GM06990 (cell line): ENCODE measurements around the gene CR2.

Experiments used
- DNase-seq: peaks from one replicate; pipeline ENCODE4 v3.0.0-alpha.2; 2011; ENCODE audit not compliant: insufficient read length; ENCODE audit errors: extremely low read depth
- H3K27me3 ChIP-seq: replicated peaks from 2 replicates; pipeline ENCODE4 v1.6.0; 2011; ENCODE audit warnings: low read length; ENCODE audit not compliant: control insufficient read depth, insufficient read depth
- H3K36me3 ChIP-seq: 2 replicates; pipeline ENCODE4 v1.5.1; 2011; ENCODE audit warnings: low read length; ENCODE audit not compliant: control insufficient read depth, insufficient read depth
- H3K4me3 ChIP-seq: replicated peaks from 2 replicates; pipeline ENCODE4 v1.5.1; 2011; ENCODE audit warnings: low read depth, mild to moderate bottlenecking, control low read depth, low read length
- TF ChIP-seq, protein P1 (sequence below): IDR thresholded peaks from 2 replicates; pipeline ENCODE4 v1.5.1; 2011; ENCODE audit warnings: low read length, control low read depth, mild to moderate bottlenecking, inconsistent platforms; ENCODE audit not compliant: insufficient read depth, poor library complexity, severe bottlenecking

Gene CR2

DNA sequence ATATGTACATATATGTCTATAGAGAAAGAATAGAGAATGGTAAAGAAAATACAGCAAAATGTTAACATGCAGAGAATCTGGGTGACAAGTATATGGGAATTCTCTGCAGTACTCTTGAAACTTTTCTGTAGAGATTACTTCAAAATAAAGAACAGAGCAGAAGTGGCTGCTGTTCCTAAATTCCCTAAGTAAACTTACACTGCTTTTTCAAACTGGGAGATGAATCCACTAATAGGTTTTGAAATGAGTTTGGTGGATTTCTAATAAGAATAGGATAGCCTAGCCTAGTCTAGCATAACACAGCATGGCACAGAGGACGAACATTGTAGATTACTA is 450 bp upstream of the CR2 start:
- Histone ChIP-seq H3K27me3 (no peaks in the 10 kb centered on the region), H3K36me3 (no peaks in the 10 kb centered on the region), H3K4me3 (peak overlapping the region; percentile 81)
- TF ChIP-seq, protein P1, sequence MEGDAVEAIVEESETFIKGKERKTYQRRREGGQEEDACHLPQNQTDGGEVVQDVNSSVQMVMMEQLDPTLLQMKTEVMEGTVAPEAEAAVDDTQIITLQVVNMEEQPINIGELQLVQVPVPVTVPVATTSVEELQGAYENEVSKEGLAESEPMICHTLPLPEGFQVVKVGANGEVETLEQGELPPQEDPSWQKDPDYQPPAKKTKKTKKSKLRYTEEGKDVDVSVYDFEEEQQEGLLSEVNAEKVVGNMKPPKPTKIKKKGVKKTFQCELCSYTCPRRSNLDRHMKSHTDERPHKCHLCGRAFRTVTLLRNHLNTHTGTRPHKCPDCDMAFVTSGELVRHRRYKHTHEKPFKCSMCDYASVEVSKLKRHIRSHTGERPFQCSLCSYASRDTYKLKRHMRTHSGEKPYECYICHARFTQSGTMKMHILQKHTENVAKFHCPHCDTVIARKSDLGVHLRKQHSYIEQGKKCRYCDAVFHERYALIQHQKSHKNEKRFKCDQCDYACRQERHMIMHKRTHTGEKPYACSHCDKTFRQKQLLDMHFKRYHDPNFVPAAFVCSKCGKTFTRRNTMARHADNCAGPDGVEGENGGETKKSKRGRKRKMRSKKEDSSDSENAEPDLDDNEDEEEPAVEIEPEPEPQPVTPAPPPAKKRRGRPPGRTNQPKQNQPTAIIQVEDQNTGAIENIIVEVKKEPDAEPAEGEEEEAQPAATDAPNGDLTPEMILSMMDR, result no peak
- DNase-seq, result no peak

DNA sequence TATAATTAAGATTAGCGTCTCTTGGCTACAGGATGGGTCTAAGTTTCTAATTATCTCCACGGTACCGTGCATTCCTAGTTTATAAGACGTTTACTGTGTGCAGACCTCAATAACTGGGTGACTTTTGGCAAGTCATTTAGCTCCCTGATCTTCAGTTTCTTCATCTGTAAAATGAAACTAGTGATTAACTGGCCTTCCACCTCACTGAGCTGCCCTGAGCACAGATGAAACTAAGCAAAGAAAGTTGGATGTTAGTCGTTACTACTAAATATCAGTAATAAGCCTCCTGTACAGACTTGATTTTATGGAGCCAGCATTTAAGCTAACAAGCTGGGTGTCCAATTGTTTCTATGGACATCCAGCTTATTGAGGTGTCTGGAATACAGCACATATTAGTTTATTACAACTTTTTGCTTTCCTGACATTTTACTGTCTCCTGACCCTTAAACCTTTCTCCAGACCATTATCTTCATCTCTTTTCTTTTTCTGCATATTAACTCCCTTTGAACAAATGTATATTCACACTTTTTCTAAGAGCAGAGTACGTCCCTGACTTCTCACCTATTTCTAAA is 1.1 kb downstream of the CR2 start:
- Histone ChIP-seq H3K27me3 (no peaks in the 10 kb centered on the region), H3K4me3 (peak overlapping the region; percentile 81), H3K36me3 (no peaks in the 10 kb centered on the region)
- DNase-seq, result no peak
- TF ChIP-seq, protein P1, result no peak

DNA sequence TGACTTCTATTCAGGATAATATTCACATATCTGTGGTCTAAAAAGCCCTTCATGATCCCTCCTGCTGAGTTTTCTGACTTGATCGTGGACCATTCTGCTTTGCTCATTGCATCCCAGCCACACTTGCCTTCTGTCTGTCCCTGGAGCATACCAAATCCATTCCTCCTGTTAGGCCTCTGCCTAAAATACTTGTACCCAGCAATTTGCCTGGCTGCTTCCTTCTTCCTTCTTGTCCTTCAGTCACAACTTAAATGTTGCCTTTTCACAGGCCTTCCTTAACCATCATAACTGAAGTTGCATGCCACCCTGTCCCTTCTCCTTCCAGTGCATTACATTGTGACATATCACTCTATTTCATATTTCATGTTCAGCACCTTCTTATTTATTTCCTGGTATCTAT is 4.3 kb downstream of the CR2 start:
- Histone ChIP-seq H3K4me3 (no peak overlapping the region), H3K27me3 (no peaks in the 10 kb centered on the region), H3K36me3 (no peaks in the 10 kb centered on the region)
- TF ChIP-seq, protein P1, result no peak
- no peak for DNase-seq

DNA sequence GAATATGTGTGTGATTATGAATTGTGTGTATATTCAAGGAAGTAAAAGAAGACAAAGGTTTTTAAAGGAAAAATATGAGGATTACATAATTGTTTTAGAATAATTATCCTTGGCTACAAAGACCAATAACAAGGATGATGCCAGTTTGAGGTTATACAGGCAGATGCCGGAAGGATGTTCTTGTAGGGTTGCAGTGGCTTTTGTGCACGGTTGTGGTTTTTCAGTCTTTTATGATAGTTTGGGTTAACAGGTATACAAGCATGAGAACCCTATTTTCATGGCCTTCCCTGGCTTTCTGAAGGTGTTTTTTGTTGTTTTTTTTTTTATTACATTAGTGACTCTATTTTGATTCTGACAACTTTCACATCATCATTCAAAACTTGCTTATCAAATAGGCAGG is 4.9 kb downstream of the CR2 start:
- TF ChIP-seq, protein P1, result no peak
- no peak for DNase-seq
- no peaks in the 10 kb centered on the region for H3K27me3 ChIP-seq
- H3K4me3 ChIP-seq, result no peak overlapping the region
- H3K36me3 ChIP-seq, result no peaks in the 10 kb centered on the region

DNA sequence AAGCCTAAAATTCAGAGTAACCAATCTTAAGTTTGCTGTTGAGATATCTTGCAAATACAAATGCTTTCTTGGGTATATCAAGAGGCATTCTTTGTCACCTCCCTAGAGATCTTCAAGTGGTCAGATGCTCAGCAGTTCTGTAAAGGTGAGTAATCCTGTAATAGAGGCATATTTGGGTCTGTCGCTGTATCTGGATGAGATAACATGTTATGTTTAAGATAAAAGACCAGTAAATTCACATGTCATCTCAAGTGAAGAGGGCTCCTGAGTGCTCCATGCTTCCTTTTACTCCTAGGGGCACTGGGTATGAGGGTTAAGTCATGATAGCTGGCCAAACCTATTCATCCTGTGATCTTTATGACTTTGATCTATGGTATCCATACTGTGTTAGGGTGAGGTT is 7.5 kb downstream of the CR2 start:
- Histone ChIP-seq H3K4me3 (no peak overlapping the region), H3K27me3 (no peaks in the 10 kb centered on the region), H3K36me3 (no peaks in the 10 kb centered on the region)
- TF ChIP-seq, protein P1, result no peak
- DNase-seq, result no peak

DNA sequence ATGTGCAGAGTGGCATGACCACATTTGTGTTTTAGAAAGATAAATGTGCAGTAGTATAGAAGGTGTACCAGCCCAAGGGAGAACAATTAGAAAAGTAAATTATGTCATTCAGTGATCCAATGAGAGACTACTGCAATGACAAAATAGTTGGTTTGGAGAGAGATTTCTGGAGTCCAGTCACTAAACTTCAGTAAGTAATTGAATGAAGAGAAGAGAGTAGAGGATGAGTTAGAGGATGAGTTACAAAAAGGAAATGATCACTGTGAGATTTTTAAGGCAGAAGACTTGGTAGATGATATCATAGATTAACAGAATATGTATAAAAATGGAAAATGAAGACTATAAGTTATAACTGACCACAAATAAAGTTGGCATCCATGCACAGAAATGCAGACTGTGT is 8.4 kb downstream of the CR2 start:
- TF ChIP-seq, protein P1, result no peak
- Histone ChIP-seq H3K4me3 (no peak overlapping the region), H3K36me3 (0 out of 2 replicates have a peak, but pooled peaks cover 2% of the 10 kb centered on the region), H3K27me3 (no peaks in the 10 kb centered on the region)
- DNase-seq, result no peak
